PC-9 (cell line): ENCODE measurements around the gene TEX44. TPM values are rescaled to one million over a fixed set of nuclear protein-coding genes. Genes with fewer than 3 reads are reported as not detected.

Source experiments
- BruUV-seq: library from RNA; stranded (reverse); fragments of 400-500 nt; replicated peaks from 2 replicates; lab custom pipeline; 2021; lab: Mats Ljungman, UMichigan
- CTCF ChIA-PET: fragments of 300-600 bp; sonication (Branson Sonifier 250); formaldehyde crosslinking; loops from one replicate; lab custom pipeline; 2022; ENCODE audit warnings: antibody characterized with exemption; lab: Charles Lee
- POLR2A ChIA-PET: fragments of 300-600 bp; sonication (Branson Sonifier 250); formaldehyde crosslinking; loops from one replicate; lab custom pipeline; 2022; ENCODE audit warnings: antibody characterized with exemption; ENCODE audit not compliant: unreplicated experiment; lab: Charles Lee
- DNase-seq, 2 experiments: peaks; one replicate each; pipeline versions ENCODE4 v3.0.0 to v3.0.0-alpha.2; 2015 to 2022; ENCODE audit warnings: mixed read lengths in 1 of 2
- H2AFZ ChIP-seq: fragments of 200-600 bp; sonication (generic); 2 replicates; pipeline ENCODE4 v1.8.1; 2017; ENCODE audit warnings: antibody characterized with exemption
- H3F3A ChIP-seq: fragments of 200-600 bp; sonication (generic); 2 replicates; pipeline ENCODE4 v1.8.1; 2017; ENCODE audit warnings: antibody characterized with exemption, mild to moderate bottlenecking, low read depth; ENCODE audit not compliant: insufficient read depth
- H3K27ac ChIP-seq: fragments of 200-600 bp; sonication (generic); 2 replicates; pipeline ENCODE4 v1.6.1; 2016; ENCODE audit warnings: mixed run types
- H3K27me3 ChIP-seq: fragments of 200-600 bp; sonication (generic); 2 replicates; pipeline ENCODE4 v1.6.1; 2016; ENCODE audit warnings: low read depth, mixed run types; ENCODE audit not compliant: insufficient read depth
- H3K36me3 ChIP-seq: fragments of 200-600 bp; sonication (generic); 2 replicates; pipeline ENCODE4 v1.6.1; 2016; ENCODE audit warnings: low read depth, mixed run types
- H3K4me1 ChIP-seq: fragments of 200-600 bp; sonication (generic); replicated peaks from 2 replicates; pipeline ENCODE4 v1.6.1; 2016; ENCODE audit warnings: mixed run types; ENCODE audit not compliant: insufficient read depth
- H3K4me2 ChIP-seq: fragments of 200-600 bp; sonication (generic); 2 replicates; pipeline ENCODE4 v1.6.1; 2017; ENCODE audit warnings: mixed run types
- H3K4me3 ChIP-seq: fragments of 200-600 bp; sonication (generic); 2 replicates; pipeline ENCODE4 v1.6.1; 2016; ENCODE audit warnings: mixed run types
- H3K79me2 ChIP-seq: fragments of 200-600 bp; sonication (generic); 2 replicates; pipeline ENCODE4 v1.6.1; 2017; ENCODE audit warnings: low read depth, mixed run types
- H3K9me2 ChIP-seq: fragments of 200-600 bp; sonication (generic); 2 replicates; pipeline ENCODE4 v1.8.1; 2017; ENCODE audit warnings: mild to moderate bottlenecking; ENCODE audit not compliant: insufficient read depth
- H3K9me3 ChIP-seq: fragments of 200-600 bp; sonication (generic); 2 replicates; pipeline ENCODE4 v1.8.1; 2016; ENCODE audit warnings: low read depth; ENCODE audit not compliant: insufficient read depth
- H4K20me1 ChIP-seq: fragments of 200-600 bp; sonication (generic); 2 replicates; pipeline ENCODE4 v1.8.1; 2017; ENCODE audit not compliant: insufficient read depth
- CTCF ChIP-seq: fragments of 200-600 bp; sonication (generic); conservative IDR thresholded peaks from 2 replicates; pipeline ENCODE4 v1.6.1; 2017; ENCODE audit warnings: mixed run types, antibody characterized with exemption, mild to moderate bottlenecking, moderate library complexity
- EZH2 ChIP-seq: fragments of 200-600 bp; sonication (generic); IDR thresholded peaks from 2 replicates; pipeline ENCODE4 v1.8.0; 2017; ENCODE audit warnings: antibody characterized with exemption, low read depth
- intact Hi-C: fragments of 100-400 bp; cut with micrococcal nuclease; formaldehyde crosslinking; loops from one replicate; pipeline ENCODE4 v1.10.0; 2022; ENCODE audit not compliant: unreplicated experiment
- total RNA-seq: library from RNA; stranded (reverse); gene quantifications from 2 replicates; pipeline ENCODE4 v1.2.3, GENCODE V29; 2021

TEX44 gene
- total RNA-seq, 1 experiment from 2014 or later = not detected

DNA sequence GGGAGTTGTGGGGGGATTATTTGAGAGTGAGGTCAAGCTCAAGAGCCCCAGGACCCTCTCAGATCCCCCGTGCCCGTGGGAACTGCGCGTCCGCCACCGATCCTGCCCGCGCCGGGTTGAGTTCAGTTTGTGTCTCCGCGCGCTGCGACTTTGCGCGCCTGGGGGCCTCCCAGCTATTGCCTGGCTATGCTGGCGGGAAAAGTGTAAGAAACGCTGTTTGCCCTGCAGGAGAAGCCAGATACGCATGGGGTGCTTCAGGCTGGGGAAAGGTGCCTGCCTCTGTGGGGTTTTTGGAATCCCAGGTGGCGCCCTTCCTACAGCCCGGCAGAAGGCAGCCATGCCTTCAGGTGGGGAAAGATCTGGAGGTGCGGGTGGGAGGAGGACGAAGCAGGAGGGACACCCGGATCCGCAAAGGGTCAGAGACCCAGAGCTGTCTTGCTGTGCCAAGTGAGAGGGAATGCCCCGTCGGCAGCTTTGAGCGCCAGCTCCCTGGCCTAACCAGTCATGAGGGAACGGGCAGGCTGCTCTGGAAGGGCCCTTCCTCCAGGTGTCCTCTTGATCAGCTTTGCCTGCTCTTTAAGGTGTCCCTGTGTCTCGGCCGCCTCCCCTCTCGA is 22.5 kb downstream of the TEX44 start:
- H3F3A ChIP-seq = peaks cover 57% of the 10 kb centered on the region
- intact Hi-C loops = no loop called here

GRCh38 chr2:231616296-231616695 is 23.6 kb downstream of the TEX44 start:
- TF ChIP-seq CTCF (no peak), EZH2 (no peak)
- Histone ChIP-seq H3K36me3 (no peaks in the 10 kb centered on the region), H4K20me1 (no peaks in the 10 kb centered on the region), H3K27me3 (no peaks in the 10 kb centered on the region), H3K4me3 (no peak overlapping the region), H2AFZ (no peak overlapping the region), H3K4me1 (peaks cover 69% of the 10 kb centered on the region), H3K4me2 (no peak overlapping the region), H3K27ac (no peak overlapping the region), H3K9me2 (no peaks in the 10 kb centered on the region), H3K9me3 (no peaks in the 10 kb centered on the region), H3K79me2 (peaks cover 5% of the 10 kb centered on the region; the same call in 1 of the 2 replicates), H3F3A (peaks cover 64% of the 10 kb centered on the region)
- DNase-seq = no peak
- CTCF ChIA-PET = no interaction called here
- POLR2A ChIA-PET = no interaction called here
- intact Hi-C loops = no loop called here
- BruUV-seq = no TSS peak

More for the DNA sequence above, 22.5 kb downstream of the TEX44 start:
- Histone ChIP-seq H3K9me3 (no peaks in the 10 kb centered on the region), H2AFZ (peak overlapping the region; percentile 91), H3K79me2 (peaks cover 5% of the 10 kb centered on the region; the same call in 1 of the 2 replicates), H3K4me2 (peak overlapping the region; percentile 98), H3K4me3 (peak overlapping the region; percentile 92), H3K36me3 (no peaks in the 10 kb centered on the region), H3K27ac (peak overlapping the region; percentile 98), H3K9me2 (no peaks in the 10 kb centered on the region), H3K27me3 (no peaks in the 10 kb centered on the region), H3K4me1 (peaks cover 62% of the 10 kb centered on the region), H4K20me1 (no peaks in the 10 kb centered on the region)
- POLR2A ChIA-PET = interaction anchor here (0.8 to 2.3 kb wide), 2 partner anchors 31 to 58 kb away, joined by 3 to 22 read pairs; no protein-coding TSS in a partner anchor
- 0 out of 2 replicates have a peak, but pooled peaks have one; percentile 20 for TF ChIP-seq CTCF
- TF ChIP-seq EZH2 = no peak
- DNase-seq = no peak
- BruUV-seq = no TSS peak
- CTCF ChIA-PET = interaction anchor here (1.3 kb wide), 1 partner anchor 33 kb away, joined by 3 read pairs; no protein-coding TSS in a partner anchor

GRCh38 chr2:231617059-231617926 is 24.6 kb downstream of the TEX44 start:
- peaks cover 65% of the 10 kb centered on the region for H3F3A ChIP-seq
- H3K9me2 ChIP-seq = no peaks in the 10 kb centered on the region
- H3K27ac ChIP-seq = no peak overlapping the region
- CTCF ChIA-PET = interaction anchor here (1.7 kb wide), 1 partner anchor 58 kb away, joined by 6 read pairs; no protein-coding TSS in a partner anchor
- no peaks in the 10 kb centered on the region for H3K27me3 ChIP-seq
- POLR2A ChIA-PET = interaction anchor here (0.6 kb wide), 1 partner anchor 29 kb away, joined by 3 read pairs; no protein-coding TSS in a partner anchor
- no peak overlapping the region for H2AFZ ChIP-seq
- H3K36me3 ChIP-seq = no peaks in the 10 kb centered on the region
- H3K9me3 ChIP-seq = no peaks in the 10 kb centered on the region
- intact Hi-C loops = no loop called here
- H3K4me1 ChIP-seq = peaks cover 70% of the 10 kb centered on the region
- no TSS peak for BruUV-seq
- no peak overlapping the region for H3K4me3 ChIP-seq
- peak in 1 of 2 experiments; percentile 45 for DNase-seq
- TF ChIP-seq CTCF (no peak), EZH2 (no peak)
- H3K79me2 ChIP-seq = peaks cover 5% of the 10 kb centered on the region; the same call in 1 of the 2 replicates
- H4K20me1 ChIP-seq = no peaks in the 10 kb centered on the region
- H3K4me2 ChIP-seq = peak overlapping the region; percentile 26; the same call in 1 of the 2 replicates
